Measurements from ENCODE around the gene ZNF365.

The ZNF365 gene

GRCh38 chr10:62430881-62431280 lies 56.7 kb downstream of the ZNF365 start:
- no peak overlapping the region for H3K4me3 ChIP-seq (replicated peaks; ENCODE audit: low read depth, low read length)
- no peak for DNase-seq (ENCODE audit: extremely low read depth, low read depth)
- TF ChIP-seq CTCF (IDR thresholded peaks at IDR 0.05; ENCODE audit: low read depth, low read length, missing control alignments) = no peak

- TF ChIP-seq CTCF (IDR thresholded peaks at IDR 0.05; ENCODE audit: low read depth, low read length, missing control alignments) = no peak
- H3K4me3 ChIP-seq (replicated peaks; ENCODE audit: low read depth, low read length) = no peak overlapping the region
- peak; percentile 93 for DNase-seq (ENCODE audit: extremely low read depth, low read depth)
These were observed 59.1 kb downstream of the ZNF365 start for GRCh38 chr10:62433181-62433692.

GRCh38 chr10:62433901-62434300 lies 59.7 kb downstream of the ZNF365 start:
- H3K4me3 ChIP-seq (replicated peaks; ENCODE audit: low read depth, low read length) = no peak overlapping the region
- TF ChIP-seq CTCF (IDR thresholded peaks at IDR 0.05; ENCODE audit: low read depth, low read length, missing control alignments) = no peak
- no peak for DNase-seq (ENCODE audit: extremely low read depth, low read depth)

- TF ChIP-seq CTCF (IDR thresholded peaks at IDR 0.05; ENCODE audit: low read depth, low read length, missing control alignments) = peak; percentile 56
- no peak overlapping the region for H3K4me3 ChIP-seq (replicated peaks; ENCODE audit: low read depth, low read length)
- peak; percentile 58 for DNase-seq (ENCODE audit: extremely low read depth, low read depth)
These were observed 63.5 kb downstream of the ZNF365 start for GRCh38 chr10:62437696-62438095.

GRCh38 chr10:62442006-62442405 lies 67.8 kb downstream of the ZNF365 start:
- DNase-seq (ENCODE audit: extremely low read depth, low read depth) = no peak
- TF ChIP-seq CTCF (IDR thresholded peaks at IDR 0.05; ENCODE audit: low read depth, low read length, missing control alignments) = no peak
- no peak overlapping the region for H3K4me3 ChIP-seq (replicated peaks; ENCODE audit: low read depth, low read length)

GRCh38 chr10:62442894-62443669 lies 68.9 kb downstream of the ZNF365 start:
- H3K4me3 ChIP-seq (replicated peaks; ENCODE audit: low read depth, low read length) = no peak overlapping the region
- TF ChIP-seq CTCF (IDR thresholded peaks at IDR 0.05; ENCODE audit: low read depth, low read length, missing control alignments) = no peak

More at GRCh38 chr10:62442894-62443669, 68.9 kb downstream of the ZNF365 start:
- DNase-seq (ENCODE audit: extremely low read depth, low read depth) = no peak

Data from HFF-Myc (cell line).